Pulmonary artery endothelial cell (primary cell): Measurements from ENCODE around the gene TRMT2A. TPM values are rescaled to one million over a fixed set of nuclear protein-coding genes. Genes with fewer than 3 reads are reported as not detected.
"Not testable (repeated sequence)": the region's sequence is repeated elsewhere in the genome, so short reads cannot be mapped to it uniquely, and the experiment has no call there.

Experiments used
- DNase-seq: peaks from one replicate; pipeline ENCODE4 v3.0.0-alpha.2; 2011; ENCODE audit warnings: low read depth, low spot score
- total RNA-seq: library from RNA; depleted of rRNA; stranded (reverse); fragments of >200 nt; gene quantifications from 2 replicates; pipeline ENCODE4 v1.2.3, GENCODE V29; 2014

Gene TRMT2A, protein sequence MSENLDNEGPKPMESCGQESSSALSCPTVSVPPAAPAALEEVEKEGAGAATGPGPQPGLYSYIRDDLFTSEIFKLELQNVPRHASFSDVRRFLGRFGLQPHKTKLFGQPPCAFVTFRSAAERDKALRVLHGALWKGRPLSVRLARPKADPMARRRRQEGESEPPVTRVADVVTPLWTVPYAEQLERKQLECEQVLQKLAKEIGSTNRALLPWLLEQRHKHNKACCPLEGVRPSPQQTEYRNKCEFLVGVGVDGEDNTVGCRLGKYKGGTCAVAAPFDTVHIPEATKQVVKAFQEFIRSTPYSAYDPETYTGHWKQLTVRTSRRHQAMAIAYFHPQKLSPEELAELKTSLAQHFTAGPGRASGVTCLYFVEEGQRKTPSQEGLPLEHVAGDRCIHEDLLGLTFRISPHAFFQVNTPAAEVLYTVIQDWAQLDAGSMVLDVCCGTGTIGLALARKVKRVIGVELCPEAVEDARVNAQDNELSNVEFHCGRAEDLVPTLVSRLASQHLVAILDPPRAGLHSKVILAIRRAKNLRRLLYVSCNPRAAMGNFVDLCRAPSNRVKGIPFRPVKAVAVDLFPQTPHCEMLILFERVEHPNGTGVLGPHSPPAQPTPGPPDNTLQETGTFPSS
- 46.5 and 62.3 TPM in 2 replicates for total RNA-seq

DNA sequence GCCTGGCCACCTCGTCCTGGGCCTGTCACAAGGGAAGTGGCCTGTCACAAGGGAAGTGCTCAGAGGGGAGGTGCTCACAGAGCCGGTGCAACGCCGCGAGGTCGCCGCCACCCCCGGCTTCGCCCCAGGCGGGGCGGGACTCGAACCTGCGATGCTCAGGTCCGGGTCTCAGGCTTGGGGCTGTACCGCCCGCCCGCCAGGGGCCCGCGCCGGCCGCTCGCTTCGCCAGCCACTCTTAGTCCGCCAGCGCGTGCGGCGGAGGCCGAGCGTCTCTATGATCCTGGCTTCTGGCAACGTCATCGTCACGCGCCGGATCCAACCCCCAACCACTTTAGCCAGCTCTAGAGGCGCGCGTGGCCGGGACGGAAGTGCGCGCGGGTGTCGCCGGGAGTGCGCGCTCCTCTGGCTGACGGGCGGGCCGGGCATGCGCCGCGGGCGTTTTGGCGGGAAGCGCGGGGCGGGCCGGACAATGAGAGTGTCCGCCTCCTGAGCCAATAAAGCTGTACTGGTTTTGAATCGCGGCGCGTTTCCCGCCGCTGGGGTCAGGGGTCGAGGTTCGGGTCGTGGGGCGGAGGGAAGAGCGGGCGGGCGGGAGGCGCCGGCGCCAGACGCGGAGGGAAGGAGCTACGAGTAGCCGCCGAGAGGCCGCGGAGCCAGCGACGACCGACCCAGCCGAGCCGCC is at the start of gene TRMT2A:
Gene TRMT2A, minus strand, starts transcription at position 276 of the 682 bp plus-strand sequence. CDS start 320 bp downstream, outside the sequence.
- peak; percentile 97 for DNase-seq

GRCh38 chr22:20166703-20167102 is 49.7 kb upstream of the TRMT2A start:
- DNase-seq, result no peak

DNA sequence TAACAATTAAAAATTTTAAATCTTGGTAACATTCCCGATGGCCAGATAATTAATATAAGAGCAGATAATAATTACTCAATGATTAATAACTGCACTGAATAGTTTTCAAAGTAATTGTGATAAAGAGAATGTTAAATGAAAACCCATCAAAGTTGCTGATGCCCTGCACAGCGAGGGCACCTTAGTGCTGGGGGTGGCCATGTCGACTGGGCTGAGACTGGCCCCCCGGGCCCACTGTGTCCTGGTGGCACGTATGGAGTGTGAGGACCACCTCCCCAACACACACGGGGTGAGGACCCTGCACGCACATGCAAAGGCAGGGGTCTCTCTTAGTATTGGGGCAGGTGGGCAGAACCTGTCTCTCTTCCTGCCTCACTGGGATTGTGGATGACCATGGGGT is 48.9 kb upstream of the TRMT2A start:
- no peak for DNase-seq

DNA sequence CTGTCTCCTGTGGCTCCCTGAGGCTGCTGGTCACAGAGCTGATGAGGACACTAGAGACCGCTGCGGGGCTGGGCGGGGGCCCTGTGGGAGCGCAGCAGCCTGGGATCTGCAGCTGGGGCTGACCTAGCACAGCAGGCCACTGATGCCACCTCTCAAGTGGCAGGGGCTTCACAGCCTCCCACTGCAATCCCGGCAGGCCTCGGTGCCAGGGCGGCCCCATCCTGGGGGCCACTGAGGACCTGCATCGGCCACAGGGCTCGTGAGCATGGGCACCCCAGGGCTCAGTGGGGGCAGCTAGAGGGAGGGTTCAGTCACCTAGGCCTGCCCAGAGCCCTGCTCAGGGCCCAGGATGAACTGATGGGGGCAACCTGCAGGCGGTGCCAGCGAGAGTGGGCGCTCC is 48.4 kb upstream of the TRMT2A start:
- no peak for DNase-seq

GRCh38 chr22:20164863-20165262 is 47.8 kb upstream of the TRMT2A start:
- no peak for DNase-seq

- DNase-seq, result no peak
Observed at GRCh38 chr22:20160041-20160440, 43.0 kb upstream of the TRMT2A start.

DNA sequence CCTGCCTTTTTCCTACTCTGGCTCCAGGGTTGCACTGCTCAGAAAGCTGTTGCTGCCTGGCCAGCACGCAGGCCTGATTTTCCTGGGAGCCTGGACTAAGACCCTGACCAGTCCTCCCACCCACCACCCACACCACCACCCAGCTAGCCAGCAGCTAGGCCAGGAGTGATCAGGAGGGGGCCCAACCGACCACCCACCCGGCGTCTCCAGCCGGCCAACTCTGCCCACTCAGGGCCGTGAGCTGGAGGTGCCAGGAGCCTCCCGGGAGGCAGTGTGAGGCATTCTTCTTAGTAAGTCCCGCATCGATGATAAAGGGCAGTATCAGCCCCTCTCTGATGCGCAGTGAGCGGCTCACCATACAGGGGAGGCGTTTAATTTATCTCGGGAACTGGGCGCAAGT is 42.5 kb upstream of the TRMT2A start:
- not testable (repeated sequence) for DNase-seq

DNA sequence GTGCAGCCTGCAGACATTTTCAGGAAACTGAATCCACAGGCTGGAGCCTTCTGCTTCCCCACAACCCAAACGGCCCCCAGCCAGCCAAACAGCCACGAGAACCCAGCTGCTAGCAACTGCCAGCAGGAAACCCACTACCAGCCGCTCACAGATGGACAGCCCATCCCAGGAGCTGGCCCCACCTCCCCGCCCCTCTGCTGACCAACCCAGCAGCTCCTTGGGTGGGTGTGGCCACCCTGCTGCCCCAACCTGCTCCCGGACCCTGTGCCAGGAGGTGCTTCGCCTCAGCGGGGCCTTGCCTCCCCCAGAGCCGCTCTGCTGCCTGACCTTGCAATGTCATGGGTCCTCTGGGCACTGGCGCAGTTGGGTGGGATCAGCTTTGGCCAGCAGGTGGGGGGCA is 42.0 kb upstream of the TRMT2A start:
- DNase-seq, result no peak

DNA sequence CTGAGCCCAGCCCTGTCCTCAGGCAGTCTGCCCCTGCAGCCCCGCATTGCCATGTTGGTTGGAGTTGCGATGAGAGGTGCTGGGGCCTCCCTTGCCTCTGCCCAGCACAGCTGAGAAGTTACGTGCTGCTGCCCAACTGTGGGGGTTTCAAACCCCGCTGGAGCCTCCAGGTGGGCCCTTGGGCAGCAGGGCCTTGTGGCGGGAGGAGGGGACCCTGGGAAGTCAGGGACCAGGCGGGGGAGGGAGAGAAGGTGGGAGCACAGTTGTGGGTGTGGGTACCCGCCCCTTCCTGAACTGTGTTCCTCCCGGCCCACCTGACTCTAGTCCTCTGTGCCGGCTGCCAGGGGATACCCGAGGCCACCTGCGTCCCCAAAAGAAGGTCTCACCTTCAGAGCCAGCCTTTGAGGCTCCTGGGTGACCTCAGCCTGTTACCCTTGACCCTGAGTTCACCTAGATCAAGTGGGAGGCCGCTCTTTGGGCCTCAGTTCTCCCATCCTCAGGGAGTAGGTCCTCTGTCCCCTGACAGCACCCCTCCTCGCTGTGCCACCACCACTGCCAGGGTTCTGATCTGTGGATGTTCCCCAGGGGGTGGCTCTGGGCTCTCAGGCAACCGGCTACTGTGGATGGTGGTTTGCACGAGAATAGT is 41.5 kb upstream of the TRMT2A start:
- no peak for DNase-seq

DNA sequence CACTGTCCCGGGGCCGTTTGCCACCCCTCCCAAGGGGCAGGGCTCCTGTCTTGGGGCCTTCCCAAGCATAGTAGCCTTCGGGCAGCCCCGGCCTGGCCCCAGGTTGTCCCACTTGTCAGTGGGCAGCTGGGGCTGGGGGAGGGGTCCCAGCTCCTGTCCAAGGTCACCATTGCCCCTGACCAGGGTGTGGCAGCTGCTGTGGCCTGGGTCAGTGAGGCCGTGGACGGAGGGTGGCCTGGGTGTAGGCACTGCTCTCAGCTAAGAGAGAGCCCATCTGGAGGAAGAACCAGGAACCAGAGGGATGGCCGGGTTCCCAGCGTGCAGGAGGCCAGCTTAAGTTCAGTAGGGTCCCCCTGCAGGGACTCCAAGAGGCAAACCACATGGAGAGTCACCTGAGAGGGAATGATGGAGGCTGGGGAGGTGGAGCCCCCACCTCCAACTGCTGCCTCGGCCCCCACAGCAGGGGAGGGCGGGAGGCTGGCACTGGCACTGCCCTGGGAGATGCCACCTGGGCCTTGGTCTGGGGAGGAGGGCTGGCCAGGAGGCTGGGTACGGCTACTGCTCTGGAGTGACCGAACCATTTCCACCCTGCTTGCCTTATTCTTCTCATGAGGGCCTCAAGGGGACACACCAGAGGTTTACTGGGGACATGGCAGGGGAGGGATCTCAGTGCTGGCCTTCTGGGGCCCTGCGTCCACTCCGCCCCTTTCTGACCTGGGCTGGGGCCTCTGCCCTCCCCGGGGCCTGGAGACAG is 40.6 kb upstream of the TRMT2A start:
- no peak for DNase-seq

DNA sequence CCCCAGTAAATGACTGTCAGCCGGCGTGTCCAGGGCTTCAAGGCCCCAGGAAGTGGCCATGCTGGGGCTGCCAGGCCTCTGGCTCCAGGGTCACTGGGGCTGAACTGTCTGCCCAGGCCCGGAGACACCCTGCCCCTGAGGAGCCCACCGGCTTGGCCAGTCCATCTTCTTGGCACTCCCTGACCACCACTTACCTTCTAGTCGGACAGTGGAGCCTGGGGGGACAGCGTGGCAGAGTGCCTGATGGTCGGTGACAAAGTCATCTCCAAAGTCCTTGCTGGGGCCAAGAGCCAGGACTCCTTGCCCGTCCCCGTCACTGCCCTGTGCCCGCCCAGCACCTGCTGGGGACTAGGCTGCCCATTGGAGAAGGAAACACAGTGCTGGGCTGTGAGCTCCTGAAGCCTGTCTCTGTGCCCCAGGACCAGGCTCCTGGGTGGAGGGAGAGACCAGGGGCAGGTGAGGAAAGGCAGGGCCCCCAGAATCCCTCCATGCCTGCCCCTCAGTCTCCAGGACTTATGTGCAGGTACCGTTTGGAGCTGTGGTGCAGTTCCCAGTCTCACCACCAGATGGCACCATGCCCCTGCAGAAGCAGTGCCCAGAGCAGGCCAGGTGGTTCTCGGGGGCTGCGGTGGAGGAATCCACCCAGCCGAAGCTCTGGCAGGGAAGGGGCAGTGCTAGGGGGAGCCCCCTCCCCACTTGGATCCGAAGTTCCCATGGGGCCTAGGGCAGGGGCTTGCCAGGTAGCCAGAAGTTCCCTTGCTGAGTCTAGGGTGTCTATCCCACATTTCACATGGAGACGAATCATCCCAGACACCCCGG is 39.8 kb upstream of the TRMT2A start:
- DNase-seq, result peak; percentile 32

- no peak for DNase-seq
Observed at GRCh38 chr22:20156042-20156389, 39.0 kb upstream of the TRMT2A start.

DNA sequence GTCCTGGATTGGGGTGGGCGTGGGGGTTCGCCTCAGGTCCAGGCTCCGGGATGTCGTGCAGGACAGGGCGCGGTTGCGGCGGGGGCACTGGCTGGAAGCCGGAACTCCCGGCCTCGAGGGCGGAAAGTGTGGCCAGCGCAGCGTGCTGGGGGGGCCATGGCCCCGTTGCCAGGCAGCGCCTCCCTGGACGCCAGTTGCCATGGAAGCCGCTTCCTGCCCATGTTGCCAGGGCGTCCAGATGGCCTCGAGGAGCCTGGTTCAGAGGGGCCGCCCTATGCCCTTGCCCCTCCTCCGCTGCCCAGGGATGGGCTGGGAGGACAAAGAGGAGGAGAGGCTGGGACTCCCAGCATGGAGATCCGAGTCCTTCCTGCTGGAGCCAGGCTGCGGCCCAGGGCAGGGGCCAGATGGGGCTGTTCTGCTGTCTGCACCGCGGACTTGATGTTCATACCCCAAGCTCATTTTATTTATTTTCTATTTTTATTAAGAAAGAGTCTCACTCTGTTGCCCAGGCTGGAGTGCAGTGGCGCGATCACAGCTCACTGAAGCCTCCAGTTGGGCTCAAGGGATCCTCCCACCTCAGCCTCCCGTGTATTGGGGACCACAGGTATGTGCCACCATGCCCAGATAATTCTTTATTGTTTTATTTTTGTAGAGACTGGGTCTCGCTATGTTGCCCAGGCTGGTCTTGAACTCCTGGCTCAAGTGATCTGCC is 38.5 kb upstream of the TRMT2A start:
- DNase-seq, result peak; percentile 39

GRCh38 chr22:20154602-20155187 is 37.7 kb upstream of the TRMT2A start:
- DNase-seq, result no peak

DNA sequence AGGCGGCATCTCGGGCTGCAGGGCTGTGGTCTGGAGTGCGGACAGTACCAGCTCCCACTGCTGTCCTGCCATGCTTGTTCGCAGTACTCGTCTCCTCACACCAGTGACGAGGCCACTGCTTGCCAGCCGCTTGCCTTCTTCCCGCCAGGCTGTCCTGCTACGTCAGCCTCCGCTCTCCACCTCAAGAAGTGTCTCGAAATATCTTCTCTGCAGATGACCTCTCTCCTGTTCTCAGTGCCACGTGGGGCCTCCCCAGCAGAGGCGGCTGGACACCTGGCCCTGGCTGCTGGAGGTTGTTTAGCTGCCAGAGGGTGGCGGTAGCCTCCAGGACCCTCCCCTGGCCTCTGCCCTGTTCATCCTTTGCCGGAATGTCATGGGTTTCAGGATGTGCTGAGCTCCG is 36.9 kb upstream of the TRMT2A start:
- DNase-seq, result no peak

- DNase-seq, result no peak
Observed at GRCh38 chr22:20152464-20152890, 35.5 kb upstream of the TRMT2A start.

- DNase-seq, result no peak
Observed at GRCh38 chr22:20151276-20151588, 34.2 kb upstream of the TRMT2A start.

GRCh38 chr22:20150381-20151275 is 33.6 kb upstream of the TRMT2A start, which contains the start of gene CCDC188:
TSS of gene CCDC188 (minus strand) at chr22:20151055. CDS start at chr22:20150986, 69 bp downstream.
- DNase-seq, result no peak
